ENCODE measurements around the gene MFN2. TPM values are rescaled to one million over a fixed set of nuclear protein-coding genes. Genes with fewer than 3 reads are reported as not detected.

The MFN2 gene
- total and polyA plus RNA-seq, 4 donors = 26.7 to 70.8 (median 39.9) TPM

- H3K27ac ChIP-seq (ENCODE audit: low read depth in 1 of 2, low read length in 1 of 2) = no peak overlapping the region
- WGBS, 2 donors = 89 to 94% methylated on average over 16 of the region's 16 CpGs
- peaks cover 0 to 2% (median 0%) of the 10 kb centered on the region in 4 donors for H3K9me3 ChIP-seq (ENCODE audit: control insufficient read depth in 4 of 4, insufficient read depth in 3 of 4, low read length in 3 of 4)
- H3K9ac ChIP-seq (ENCODE audit: insufficient read depth in 1 of 2, low read length in 2 of 2) = no peak overlapping the region
- no peak for TF ChIP-seq CTCF (IDR thresholded peaks at IDR 0.05; ENCODE audit: control extremely low read depth, extremely low read depth)
- no peak for ATAC-seq (ENCODE audit: insufficient read depth, low FRiP score)
- H3K36me3 ChIP-seq (ENCODE audit: control insufficient read depth in 4 of 4, insufficient read depth in 4 of 4, low read length in 4 of 4) = no peaks in the 10 kb centered on the region
- DNase-seq = no peak
- H3K4me3 ChIP-seq = no peak overlapping the region
- H3K27me3 ChIP-seq (ENCODE audit: control insufficient read depth in 3 of 3, insufficient read depth in 3 of 3, low read length in 2 of 3) = peaks cover 0 to 9% (median 2%) of the 10 kb centered on the region in 3 donors
- H3K4me1 ChIP-seq (ENCODE audit: control insufficient read depth in 5 of 5, insufficient read depth in 5 of 5, low read length in 5 of 5) = peaks cover 0 to 6% (median 0%) of the 10 kb centered on the region in 5 donors
Measured at GRCh38 chr1:12056331-12056841, 76.1 kb downstream of the MFN2 start.

GRCh38 chr1:12057382-12057781 is 77.1 kb downstream of the MFN2 start:
- H3K27me3 ChIP-seq (ENCODE audit: control insufficient read depth in 3 of 3, insufficient read depth in 3 of 3, low read length in 2 of 3) = peaks cover 0 to 18% (median 9%) of the 10 kb centered on the region in 3 donors
- no peak for DNase-seq
- TF ChIP-seq CTCF (IDR thresholded peaks at IDR 0.05; ENCODE audit: control extremely low read depth, extremely low read depth) = no peak
- no peaks in the 10 kb centered on the region for H3K36me3 ChIP-seq (ENCODE audit: control insufficient read depth in 4 of 4, insufficient read depth in 4 of 4, low read length in 4 of 4)
- peaks cover 0 to 2% (median 0%) of the 10 kb centered on the region in 4 donors for H3K9me3 ChIP-seq (ENCODE audit: control insufficient read depth in 4 of 4, insufficient read depth in 3 of 4, low read length in 3 of 4)
- no peak overlapping the region for H3K9ac ChIP-seq (ENCODE audit: insufficient read depth in 1 of 2, low read length in 2 of 2)
- ATAC-seq (ENCODE audit: insufficient read depth, low FRiP score) = no peak
- H3K27ac ChIP-seq (ENCODE audit: low read depth in 1 of 2, low read length in 1 of 2) = no peak overlapping the region
- no peak overlapping the region for H3K4me3 ChIP-seq
- peaks cover 0 to under 1% (median 0%) of the 10 kb centered on the region in 5 donors for H3K4me1 ChIP-seq (ENCODE audit: control insufficient read depth in 5 of 5, insufficient read depth in 5 of 5, low read length in 5 of 5)

GRCh38 chr1:12057940-12058687 is 77.9 kb downstream of the MFN2 start:
- no peak for ATAC-seq (ENCODE audit: insufficient read depth, low FRiP score)
- TF ChIP-seq CTCF (IDR thresholded peaks at IDR 0.05; ENCODE audit: control extremely low read depth, extremely low read depth) = no peak
- Histone ChIP-seq H3K9ac (ENCODE audit: insufficient read depth in 1 of 2, low read length in 2 of 2) (no peak overlapping the region), H3K9me3 (ENCODE audit: control insufficient read depth in 4 of 4, insufficient read depth in 3 of 4, low read length in 3 of 4) (peaks cover 0 to 6% (median 0%) of the 10 kb centered on the region in 4 donors), H3K27me3 (ENCODE audit: control insufficient read depth in 3 of 3, insufficient read depth in 3 of 3, low read length in 2 of 3) (peaks cover 0 to 23% (median 14%) of the 10 kb centered on the region in 3 donors), H3K27ac (ENCODE audit: low read depth in 1 of 2, low read length in 1 of 2) (no peak overlapping the region), H3K36me3 (ENCODE audit: control insufficient read depth in 4 of 4, insufficient read depth in 4 of 4, low read length in 4 of 4) (no peaks in the 10 kb centered on the region), H3K4me1 (ENCODE audit: control insufficient read depth in 5 of 5, insufficient read depth in 5 of 5, low read length in 5 of 5) (peaks cover 0 to 2% (median 0%) of the 10 kb centered on the region in 5 donors), H3K4me3 (no peak overlapping the region)
- no peak for DNase-seq
- WGBS, 2 donors = 85 to 97% methylated on average over 4 of the region's 4 CpGs
